GM18907 (cell line): Measurements from ENCODE around the gene AHNAK.
A peak's percentile ranks its signal among the peaks of the same experiment; 100 is the strongest.
"Not testable (repeated sequence)": the region's sequence is repeated elsewhere in the genome, so short reads cannot be mapped to it uniquely, and the experiment has no call there.

ENCODE experiments used
- ATAC-seq: cut with Tn5 transposase; IDR thresholded peaks from one replicate; pipeline ENCODE4 v1.9.1; 2021; ENCODE audit warnings: mild to moderate bottlenecking, moderate library complexity; ENCODE audit not compliant: unreplicated experiment

AHNAK gene

GRCh38 chr11:62572431-62572830 lies 25.8 kb upstream of the AHNAK start:
- ATAC-seq: no peak

- ATAC-seq: not testable (repeated sequence)
These were observed 24.9 kb upstream of the AHNAK start for GRCh38 chr11:62571493-62571892.

DNA sequence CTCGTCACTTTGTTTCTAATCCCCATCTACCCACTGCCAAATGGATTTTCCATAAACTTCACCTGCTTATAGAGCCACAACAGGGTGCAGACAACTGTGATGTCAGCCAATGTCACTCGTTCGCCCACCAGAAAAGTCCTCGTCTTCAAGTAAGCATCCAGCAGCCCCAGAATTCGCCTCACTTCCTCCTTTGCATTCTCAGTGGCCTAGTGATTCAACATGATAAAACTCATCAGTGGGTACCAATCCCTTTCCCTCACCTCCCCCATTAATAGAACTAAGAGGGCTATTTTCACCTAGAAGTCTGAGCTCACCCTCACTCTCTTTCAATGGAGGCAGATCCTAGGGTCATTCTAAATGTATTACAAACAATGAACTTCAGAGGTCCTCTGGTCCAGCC lies 24.3 kb upstream of the AHNAK start:
- not testable (repeated sequence) for ATAC-seq

- no peak for ATAC-seq
These were observed 23.0 kb upstream of the AHNAK start for GRCh38 chr11:62569611-62570010.

GRCh38 chr11:62567018-62567633 lies 20.5 kb upstream of the AHNAK start:
- ATAC-seq: no peak

GRCh38 chr11:62566247-62566646 lies 19.6 kb upstream of the AHNAK start:
- no peak for ATAC-seq

GRCh38 chr11:62565100-62565802 lies 18.6 kb upstream of the AHNAK start:
- ATAC-seq: no peak

DNA sequence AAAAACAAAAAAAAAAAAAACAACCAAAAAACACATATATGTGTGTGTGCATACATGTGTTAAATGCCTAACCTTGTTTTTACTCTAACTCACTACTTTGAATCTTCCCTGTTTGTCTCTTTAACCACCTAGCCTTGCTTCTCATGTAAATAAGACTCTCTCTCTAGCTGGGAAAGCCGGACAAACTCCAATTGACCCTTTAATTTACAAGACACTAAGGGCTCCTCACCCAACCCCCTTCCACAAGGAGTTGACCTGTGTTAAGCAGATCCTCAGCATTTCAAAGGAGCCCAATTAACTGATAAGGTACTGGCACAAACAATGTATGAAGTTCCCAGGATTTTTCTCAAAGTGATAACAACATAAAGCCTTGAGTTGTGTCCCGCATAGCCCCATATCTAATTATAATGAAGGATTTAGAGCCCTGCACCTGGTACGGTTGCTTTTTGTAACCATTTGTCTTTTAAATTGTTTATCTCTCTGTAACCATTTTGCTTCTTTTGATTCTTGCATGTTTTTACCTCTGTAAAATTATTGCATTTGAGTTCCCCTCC lies 15.1 kb upstream of the AHNAK start:
- not testable (repeated sequence) for ATAC-seq

- ATAC-seq: no peak
These were observed 14.0 kb upstream of the AHNAK start for GRCh38 chr11:62560566-62561103.

DNA sequence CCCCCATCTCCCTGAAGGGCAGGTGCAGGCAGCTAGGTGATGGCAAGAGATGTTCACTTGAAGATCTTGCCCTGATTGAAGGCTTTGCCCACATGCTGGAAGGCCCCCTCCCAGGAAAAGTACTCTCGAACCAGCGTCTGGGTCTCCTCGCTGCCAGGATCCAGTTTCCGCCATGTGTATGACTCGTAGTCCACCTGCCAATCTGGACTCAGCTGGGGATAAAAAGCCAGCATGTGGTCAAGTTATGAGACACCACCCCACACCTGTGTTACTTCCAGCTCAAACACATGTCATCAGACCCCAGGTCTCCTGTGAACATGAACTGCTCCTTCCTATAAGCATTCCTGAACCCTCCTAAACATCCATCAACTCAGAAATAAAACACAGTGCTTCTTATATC lies 13.0 kb upstream of the AHNAK start:
- ATAC-seq: not testable (repeated sequence)

DNA sequence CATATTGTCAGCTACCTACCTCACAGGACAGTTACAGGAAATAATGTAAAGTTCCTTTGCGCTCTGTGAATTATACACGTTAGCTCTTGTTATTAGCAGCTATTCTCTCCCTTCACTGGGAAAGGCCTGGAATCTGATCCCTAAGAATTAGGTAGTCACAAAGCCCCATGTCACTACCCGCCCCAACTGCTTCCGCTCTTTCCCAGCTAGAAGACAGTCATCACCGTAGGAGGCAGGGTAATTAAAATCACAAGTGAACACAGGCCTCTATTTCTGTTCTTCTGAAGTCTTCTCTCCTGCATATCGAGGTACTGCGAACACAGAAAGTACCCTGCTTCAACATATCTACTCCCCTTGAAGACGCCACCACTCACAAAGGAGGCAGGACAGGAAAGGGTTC lies 12.6 kb upstream of the AHNAK start:
- no peak for ATAC-seq

GRCh38 chr11:62558669-62559068 lies 12.1 kb upstream of the AHNAK start:
- no peak for ATAC-seq

DNA sequence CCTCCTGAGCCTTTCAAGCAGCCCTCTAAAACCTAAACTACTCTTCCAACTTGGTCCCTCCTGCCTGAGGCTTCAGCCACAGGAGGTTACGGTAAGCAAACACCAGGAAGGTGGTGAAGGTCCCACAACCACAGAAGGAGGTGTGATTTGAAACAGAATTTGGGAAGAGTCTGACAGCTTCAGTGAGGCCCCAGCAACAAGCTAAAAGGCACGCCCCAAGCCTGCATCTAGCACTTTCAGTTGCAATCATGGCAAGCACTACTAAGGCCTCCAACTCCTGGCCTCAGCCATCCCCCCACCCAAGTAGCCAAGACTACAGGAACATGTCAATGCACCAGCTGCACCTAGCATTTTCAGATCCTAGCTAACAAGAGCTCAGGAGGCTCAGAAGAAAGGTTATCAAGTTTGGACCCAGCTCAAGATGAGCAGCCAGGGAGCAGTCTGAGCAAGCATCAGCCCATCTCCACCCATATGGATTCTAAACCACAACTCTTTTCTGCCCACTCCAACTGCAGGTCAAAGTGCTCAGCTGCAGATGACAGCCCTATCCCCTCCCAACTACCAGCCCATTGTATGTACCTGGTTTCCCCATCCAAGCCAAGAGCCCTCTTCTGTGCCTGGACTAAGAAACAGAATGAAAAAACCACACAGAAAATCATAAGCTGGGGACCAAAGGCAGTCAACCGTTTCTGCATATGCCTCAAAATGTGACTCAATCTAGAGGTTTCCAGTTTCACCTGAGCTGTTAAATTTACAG lies 10.4 kb upstream of the AHNAK start:
- peak; percentile 24 for ATAC-seq

- peak; percentile 47 for ATAC-seq
These were observed 9.7 kb upstream of the AHNAK start for GRCh38 chr11:62556108-62556874.

- peak; percentile 43 for ATAC-seq
These were observed 9.0 kb upstream of the AHNAK start for GRCh38 chr11:62555464-62556107.

DNA sequence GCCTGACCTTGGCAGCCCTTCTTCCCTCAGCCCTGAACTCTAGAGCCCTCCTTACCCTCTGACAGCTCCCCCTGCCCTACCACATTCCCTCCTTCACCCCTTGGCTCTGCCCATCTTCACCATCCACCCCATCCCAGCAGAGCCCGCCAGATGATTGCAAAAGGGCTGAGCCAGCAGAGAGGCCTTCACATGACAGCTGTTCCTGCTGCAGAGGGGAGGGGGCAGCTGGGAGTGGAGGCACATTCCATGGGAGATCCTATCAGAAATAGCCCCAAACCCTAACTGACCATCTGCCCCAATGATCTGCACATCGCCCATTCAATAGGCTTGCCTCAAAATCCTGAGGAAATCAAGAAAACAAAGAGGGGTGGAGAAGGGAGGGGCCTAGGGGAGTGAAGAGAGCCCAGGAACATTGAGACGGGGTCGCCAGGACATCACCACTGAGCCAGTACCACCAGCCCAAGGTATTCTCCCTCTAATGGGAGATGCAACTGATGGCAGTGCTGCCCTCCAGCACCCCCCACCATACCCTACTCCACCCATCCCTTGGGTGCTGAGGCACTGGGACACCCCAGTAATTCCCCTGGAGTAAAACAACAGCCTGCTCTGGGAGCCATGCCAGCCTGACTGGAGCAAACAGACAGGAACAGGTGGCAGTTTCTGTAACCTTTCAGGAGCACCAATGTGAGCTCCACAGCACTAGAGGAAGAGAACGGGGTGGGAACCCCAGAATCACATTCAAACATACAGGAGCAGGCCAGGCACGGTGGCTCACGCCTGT lies 8.0 kb upstream of the AHNAK start:
- no peak for ATAC-seq

DNA sequence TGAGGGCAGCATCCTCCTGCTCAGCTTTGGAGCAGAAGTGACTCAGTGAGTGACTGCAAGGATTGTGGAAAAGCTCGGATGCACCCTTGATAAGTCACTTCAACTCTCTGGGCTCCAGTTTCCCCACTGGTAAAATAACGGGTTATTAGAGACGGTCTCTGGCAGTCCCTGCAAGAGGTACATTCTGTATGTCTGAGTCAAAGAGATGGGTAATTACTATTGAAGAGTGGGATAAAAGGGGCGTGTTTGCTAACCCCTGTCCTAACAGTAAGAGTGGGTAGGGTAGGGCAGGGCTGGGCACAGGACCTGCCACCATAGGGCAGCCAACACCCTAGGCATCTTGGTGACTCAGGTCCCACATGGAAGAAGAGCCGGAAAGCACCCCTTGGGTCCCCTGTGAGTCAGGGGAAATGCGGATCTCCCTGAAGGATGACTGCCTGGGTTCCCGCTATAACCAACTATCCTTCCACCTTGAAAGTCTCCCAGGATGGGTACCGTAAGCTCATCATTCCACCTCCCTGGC lies 7.3 kb upstream of the AHNAK start:
- no peak for ATAC-seq

GRCh38 chr11:62553080-62553838 lies 6.7 kb upstream of the AHNAK start:
- ATAC-seq: no peak
